GM12872 (cell line): ENCODE results near the gene CYP46A1.

Experiments used
- CTCF ChIP-seq: IDR thresholded peaks from 3 replicates; pipeline ENCODE4 v1.5.1; 2011; ENCODE audit warnings: low read depth, mild to moderate bottlenecking, low read length, moderate library complexity; ENCODE audit not compliant: insufficient read depth

CYP46A1 gene

GRCh38 chr14:99704037-99704436 lies 19.9 kb downstream of the CYP46A1 start:
- no peak for TF ChIP-seq CTCF

- TF ChIP-seq CTCF = no peak
These were observed 22.2 kb downstream of the CYP46A1 start for GRCh38 chr14:99706107-99706900.

- TF ChIP-seq CTCF = no peak
These were observed 23.3 kb downstream of the CYP46A1 start for GRCh38 chr14:99707420-99707819.

GRCh38 chr14:99707921-99708320 lies 23.8 kb downstream of the CYP46A1 start:
- TF ChIP-seq CTCF = no peak

GRCh38 chr14:99708449-99708848 lies 24.4 kb downstream of the CYP46A1 start:
- no peak for TF ChIP-seq CTCF

- no peak for TF ChIP-seq CTCF
These were observed 29.9 kb downstream of the CYP46A1 start for GRCh38 chr14:99713972-99714371.

- TF ChIP-seq CTCF = no peak
These were observed 31.3 kb downstream of the CYP46A1 start for GRCh38 chr14:99715266-99716000.
